ENCODE data around the gene CCDC169. TPM values are rescaled to one million over a fixed set of nuclear protein-coding genes. Genes with fewer than 3 reads are reported as not detected.

Gene CCDC169
- total and polyA plus RNA-seq, 2 donors (not counting 3 experiments of a cell fraction or from before 2014, with no cell fraction given), result 1.2 to 2.5 TPM

- no peak overlapping the region for H3K4me3 ChIP-seq (replicated peaks in 1 of 3; ENCODE audit: insufficient read depth in 1 of 3, low read depth in 1 of 3, low read length in 3 of 3)
- no peak overlapping the region for H3K27ac ChIP-seq (ENCODE audit: insufficient read depth, low read depth, low read length)
- no peaks in the 10 kb centered on the region for H3K79me2 ChIP-seq (ENCODE audit: control insufficient read depth, insufficient read depth, low read length)
- H4K20me1 ChIP-seq (replicated peaks; ENCODE audit: control insufficient read depth, extremely low read depth, insufficient read depth, low read length), result no peaks in the 10 kb centered on the region
- no peaks in the 10 kb centered on the region for H3K27me3 ChIP-seq (ENCODE audit: control insufficient read depth in 2 of 2, insufficient read depth in 2 of 2, low read length in 2 of 2)
- H3K36me3 ChIP-seq (ENCODE audit: control insufficient read depth in 2 of 2, extremely low read depth in 1 of 2, insufficient read depth in 2 of 2, low read length in 2 of 2), result no peaks in the 10 kb centered on the region
- ChIA-PET POLR2A (no interaction called here), CTCF (interaction anchor here (0.5 kb wide), 1 partner anchor 12 kb away, joined by 4 read pairs; no protein-coding TSS in a partner anchor)
- no peaks in the 10 kb centered on the region for H3K4me1 ChIP-seq (ENCODE audit: control insufficient read depth, extremely low read depth, insufficient read depth, low read length)
- intact Hi-C loops (cut with micrococcal nuclease) (no loop called here), dilution Hi-C loops (cut with MboI; ENCODE audit: extremely low pct_ligation_motif_present, low sequenced_read_pairs) (no loop called here)
- FAIRE-seq, result no peak
- DNase-seq (ENCODE audit: low read depth, low spot score), result no peak
- H3K4me2 ChIP-seq (ENCODE audit: insufficient read depth, low read length), result no peak overlapping the region
- no peak overlapping the region for H2AFZ ChIP-seq (ENCODE audit: low read depth, low read length)
- H3K9me3 ChIP-seq (replicated peaks; ENCODE audit: control insufficient read depth, insufficient read depth, low read length), result no peaks in the 10 kb centered on the region
- no peak overlapping the region for H3K9ac ChIP-seq (replicated peaks; ENCODE audit: extremely low read depth, insufficient read depth, low read length)
- TF ChIP-seq MAX (IDR thresholded peaks at IDR 0.05; ENCODE audit: insufficient read depth, insufficient read length) (no peak), EZH2 (IDR thresholded peaks at IDR 0.05; ENCODE audit: borderline replicate concordance, low read depth, low read length, severe bottlenecking) (no peak), CTCF (IDR thresholded peaks at IDR 0.05; ENCODE audit: extremely low read depth in 1 of 2, insufficient read depth in 1 of 2, low read depth in 1 of 2, low read length in 2 of 2) (no peak), JUN (IDR thresholded peaks at IDR 0.05; ENCODE audit: borderline replicate concordance, insufficient read depth, insufficient read length, low read depth) (no peak), MYC (IDR thresholded peaks at IDR 0.05; ENCODE audit: low read depth, low read length) (no peak), GATA2 (IDR thresholded peaks at IDR 0.05; ENCODE audit: insufficient read depth, insufficient read length, low read depth, low read length) (no peak), FOS (IDR thresholded peaks at IDR 0.05; ENCODE audit: borderline replicate concordance, insufficient read depth, low read length) (no peak)
- no TSS peak for BruUV-seq (replicated peaks)
- H3K9me1 ChIP-seq (replicated peaks; ENCODE audit: control insufficient read depth, extremely low read depth, insufficient read depth, low read length), result no peaks in the 10 kb centered on the region
Measured at GRCh38 chr13:36242761-36243160, 54.9 kb downstream of the CCDC169 start.
